Measurements from ENCODE around the gene HOXD10. TPM values are rescaled to one million over a fixed set of nuclear protein-coding genes. Genes with fewer than 3 reads are reported as not detected.
A peak's percentile ranks its signal among the peaks of the same experiment; 100 is the strongest.

Gene HOXD10
- total RNA-seq, 1 donor = not detected

GRCh38 chr2:176093145-176093897 lies 23.3 kb upstream of the HOXD10 start:
- Histone ChIP-seq H4K20me1 (ENCODE audit: insufficient read depth, low read length) (no peaks in the 10 kb centered on the region), H3K79me2 (ENCODE audit: insufficient read depth, low read length) (no peaks in the 10 kb centered on the region), H3K27ac (ENCODE audit: low read depth, low read length) (no peak overlapping the region), H3K36me3 (ENCODE audit: insufficient read depth, low read length) (no peaks in the 10 kb centered on the region), H2AFZ (ENCODE audit: low read length) (peak overlapping the region; percentile 50), H3K4me3 (ENCODE audit: insufficient read depth, low read length) (peak overlapping the region; percentile 29), H3K27me3 (ENCODE audit: insufficient read depth, low read length) (peaks cover 97% of the 10 kb centered on the region), H3K4me2 (ENCODE audit: insufficient read depth, low read length) (peak overlapping the region; percentile 45), H3K9me3 (ENCODE audit: low read depth, low read length) (no peaks in the 10 kb centered on the region), H3K4me1 (ENCODE audit: insufficient read depth, low read length) (peaks cover 9% of the 10 kb centered on the region)
- no peak for TF ChIP-seq CTCF (IDR thresholded peaks at IDR 0.05; ENCODE audit: extremely low read depth, low read depth, low read length)
- DNase-seq (ENCODE audit: insufficient read length, low spot score, missing footprints) = no peak

GRCh38 chr2:176093898-176094249 lies 22.7 kb upstream of the HOXD10 start:
- no peak overlapping the region for H2AFZ ChIP-seq (ENCODE audit: low read length)
- H3K27ac ChIP-seq (ENCODE audit: low read depth, low read length) = no peak overlapping the region
- H3K4me2 ChIP-seq (ENCODE audit: insufficient read depth, low read length) = no peak overlapping the region
- no peak overlapping the region for H3K4me3 ChIP-seq (ENCODE audit: insufficient read depth, low read length)
- H4K20me1 ChIP-seq (ENCODE audit: insufficient read depth, low read length) = no peaks in the 10 kb centered on the region
- H3K79me2 ChIP-seq (ENCODE audit: insufficient read depth, low read length) = no peaks in the 10 kb centered on the region
- no peaks in the 10 kb centered on the region for H3K36me3 ChIP-seq (ENCODE audit: insufficient read depth, low read length)
- no peak for DNase-seq (ENCODE audit: insufficient read length, low spot score, missing footprints)
- no peaks in the 10 kb centered on the region for H3K9me3 ChIP-seq (ENCODE audit: low read depth, low read length)
- peaks cover 97% of the 10 kb centered on the region for H3K27me3 ChIP-seq (ENCODE audit: insufficient read depth, low read length)
- no peak for TF ChIP-seq CTCF (IDR thresholded peaks at IDR 0.05; ENCODE audit: extremely low read depth, low read depth, low read length)
- H3K4me1 ChIP-seq (ENCODE audit: insufficient read depth, low read length) = peaks cover 9% of the 10 kb centered on the region

- Histone ChIP-seq H3K79me2 (ENCODE audit: insufficient read depth, low read length) (no peaks in the 10 kb centered on the region), H3K4me3 (ENCODE audit: insufficient read depth, low read length) (no peak overlapping the region), H3K4me1 (ENCODE audit: insufficient read depth, low read length) (peaks cover 9% of the 10 kb centered on the region), H4K20me1 (ENCODE audit: insufficient read depth, low read length) (no peaks in the 10 kb centered on the region), H3K4me2 (ENCODE audit: insufficient read depth, low read length) (no peak overlapping the region), H3K27me3 (ENCODE audit: insufficient read depth, low read length) (peaks cover 97% of the 10 kb centered on the region), H3K9me3 (ENCODE audit: low read depth, low read length) (no peaks in the 10 kb centered on the region), H3K36me3 (ENCODE audit: insufficient read depth, low read length) (no peaks in the 10 kb centered on the region), H2AFZ (ENCODE audit: low read length) (no peak overlapping the region), H3K27ac (ENCODE audit: low read depth, low read length) (no peak overlapping the region)
- TF ChIP-seq CTCF (IDR thresholded peaks at IDR 0.05; ENCODE audit: extremely low read depth, low read depth, low read length) = no peak
- DNase-seq (ENCODE audit: insufficient read length, low spot score, missing footprints) = no peak
Observed at GRCh38 chr2:176094349-176094748, 22.2 kb upstream of the HOXD10 start.

GRCh38 chr2:176095421-176095820 lies 21.2 kb upstream of the HOXD10 start:
- Histone ChIP-seq H3K4me2 (ENCODE audit: insufficient read depth, low read length) (no peak overlapping the region), H3K4me3 (ENCODE audit: insufficient read depth, low read length) (no peak overlapping the region), H3K79me2 (ENCODE audit: insufficient read depth, low read length) (no peaks in the 10 kb centered on the region), H3K36me3 (ENCODE audit: insufficient read depth, low read length) (no peaks in the 10 kb centered on the region), H4K20me1 (ENCODE audit: insufficient read depth, low read length) (no peaks in the 10 kb centered on the region), H3K27ac (ENCODE audit: low read depth, low read length) (no peak overlapping the region), H2AFZ (ENCODE audit: low read length) (no peak overlapping the region), H3K27me3 (ENCODE audit: insufficient read depth, low read length) (peaks cover 97% of the 10 kb centered on the region), H3K9me3 (ENCODE audit: low read depth, low read length) (no peaks in the 10 kb centered on the region), H3K4me1 (ENCODE audit: insufficient read depth, low read length) (peaks cover 9% of the 10 kb centered on the region)
- no peak for DNase-seq (ENCODE audit: insufficient read length, low spot score, missing footprints)
- no peak for TF ChIP-seq CTCF (IDR thresholded peaks at IDR 0.05; ENCODE audit: extremely low read depth, low read depth, low read length)

Data from osteoblast (primary cell).